ENCODE data around the gene LRCH4. TPM values are rescaled to one million over a fixed set of nuclear protein-coding genes. Genes with fewer than 3 reads are reported as not detected.

Gene LRCH4
- total RNA-seq, 6 experiments from 2014 or later, result 19.5 to 39.1 (median 24.7) TPM

GRCh38 chr7:100589341-100589947 lies 3.5 kb upstream of the LRCH4 start:
- DNase-seq (no peak), ATAC-seq (no peak)
- no peak overlapping the region for H3K4me3 ChIP-seq
- no peaks in the 10 kb centered on the region for H3K9me3 ChIP-seq
- TF ChIP-seq POLR2A (IDR thresholded peaks at IDR 0.05), result no peak
- TF ChIP-seq, protein P1, sequence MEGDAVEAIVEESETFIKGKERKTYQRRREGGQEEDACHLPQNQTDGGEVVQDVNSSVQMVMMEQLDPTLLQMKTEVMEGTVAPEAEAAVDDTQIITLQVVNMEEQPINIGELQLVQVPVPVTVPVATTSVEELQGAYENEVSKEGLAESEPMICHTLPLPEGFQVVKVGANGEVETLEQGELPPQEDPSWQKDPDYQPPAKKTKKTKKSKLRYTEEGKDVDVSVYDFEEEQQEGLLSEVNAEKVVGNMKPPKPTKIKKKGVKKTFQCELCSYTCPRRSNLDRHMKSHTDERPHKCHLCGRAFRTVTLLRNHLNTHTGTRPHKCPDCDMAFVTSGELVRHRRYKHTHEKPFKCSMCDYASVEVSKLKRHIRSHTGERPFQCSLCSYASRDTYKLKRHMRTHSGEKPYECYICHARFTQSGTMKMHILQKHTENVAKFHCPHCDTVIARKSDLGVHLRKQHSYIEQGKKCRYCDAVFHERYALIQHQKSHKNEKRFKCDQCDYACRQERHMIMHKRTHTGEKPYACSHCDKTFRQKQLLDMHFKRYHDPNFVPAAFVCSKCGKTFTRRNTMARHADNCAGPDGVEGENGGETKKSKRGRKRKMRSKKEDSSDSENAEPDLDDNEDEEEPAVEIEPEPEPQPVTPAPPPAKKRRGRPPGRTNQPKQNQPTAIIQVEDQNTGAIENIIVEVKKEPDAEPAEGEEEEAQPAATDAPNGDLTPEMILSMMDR (IDR thresholded peaks at IDR 0.05), result no peak
- WGBS (ENCODE audit: insufficient coverage, low coverage, low lambda C conversion rate, missing lambda C conversion rate), result 41% methylated on average over 7 of the region's 7 CpGs
- H3K4me1 ChIP-seq, result peaks cover 0 to 7% (median 3%) of the 10 kb centered on the region in 4 donors
- no peaks in the 10 kb centered on the region for H3K36me3 ChIP-seq
- H3K27me3 ChIP-seq, result no peaks in the 10 kb centered on the region
- intact Hi-C loops (cut with DNase I), result loop anchor here in 1 of 2 donors (10.0 kb wide), 1 partner anchor 85 kb away; the partner anchor contains the start of gene GNB2
- H3K27ac ChIP-seq, result no peak overlapping the region

DNA sequence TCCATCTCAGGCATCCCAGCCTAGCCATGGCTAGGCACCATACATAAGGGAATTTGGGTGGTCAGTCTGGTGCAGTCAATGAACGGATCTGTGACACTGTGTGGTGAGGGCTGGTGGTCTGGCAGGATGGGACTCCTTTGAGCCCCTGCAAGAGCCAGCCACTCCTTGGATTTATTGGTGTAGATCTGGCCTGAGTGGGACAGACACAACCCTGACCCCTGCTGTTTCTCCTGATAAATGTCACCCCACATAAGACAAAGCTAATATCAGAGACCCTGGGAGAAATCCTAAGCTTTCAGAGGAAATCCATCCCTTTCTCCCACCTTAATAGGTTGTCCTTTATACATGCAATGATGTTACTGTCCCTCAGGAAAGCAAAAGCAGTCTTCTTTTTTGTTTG lies 2.5 kb upstream of the LRCH4 start:
- no peak overlapping the region for H3K27ac ChIP-seq
- H3K4me1 ChIP-seq, result peaks cover 0 to 12% (median 3%) of the 10 kb centered on the region in 4 donors
- no peak overlapping the region for H3K4me3 ChIP-seq
- no peaks in the 10 kb centered on the region for H3K9me3 ChIP-seq
- WGBS (ENCODE audit: insufficient coverage, low coverage, low lambda C conversion rate, missing lambda C conversion rate), result 100% methylated on average over 1 of the region's 1 CpG
- intact Hi-C loops (cut with DNase I), result loop anchor here in 1 of 2 donors (10.0 kb wide), 1 partner anchor 86 kb away; the partner anchor contains the start of gene GNB2
- no peak for DNase-seq
- TF ChIP-seq POLR2A (IDR thresholded peaks at IDR 0.05), result no peak
- TF ChIP-seq, protein P1 (IDR thresholded peaks at IDR 0.05), result peak; percentile 20 to 44 (median 32)
- no peak for ATAC-seq
- no peaks in the 10 kb centered on the region for H3K36me3 ChIP-seq
- H3K27me3 ChIP-seq, result no peaks in the 10 kb centered on the region

- TF ChIP-seq, protein P1 (IDR thresholded peaks at IDR 0.05), result no peak
- TF ChIP-seq POLR2A (IDR thresholded peaks at IDR 0.05), result no peak
These were observed 517 bp upstream of the LRCH4 start, which contains the start of gene FBXO24 for GRCh38 chr7:100586266-100587025. Gene FBXO24 (plus strand): TSS chr7:100586328. CDS start chr7:100586626, 298 bp downstream.

DNA sequence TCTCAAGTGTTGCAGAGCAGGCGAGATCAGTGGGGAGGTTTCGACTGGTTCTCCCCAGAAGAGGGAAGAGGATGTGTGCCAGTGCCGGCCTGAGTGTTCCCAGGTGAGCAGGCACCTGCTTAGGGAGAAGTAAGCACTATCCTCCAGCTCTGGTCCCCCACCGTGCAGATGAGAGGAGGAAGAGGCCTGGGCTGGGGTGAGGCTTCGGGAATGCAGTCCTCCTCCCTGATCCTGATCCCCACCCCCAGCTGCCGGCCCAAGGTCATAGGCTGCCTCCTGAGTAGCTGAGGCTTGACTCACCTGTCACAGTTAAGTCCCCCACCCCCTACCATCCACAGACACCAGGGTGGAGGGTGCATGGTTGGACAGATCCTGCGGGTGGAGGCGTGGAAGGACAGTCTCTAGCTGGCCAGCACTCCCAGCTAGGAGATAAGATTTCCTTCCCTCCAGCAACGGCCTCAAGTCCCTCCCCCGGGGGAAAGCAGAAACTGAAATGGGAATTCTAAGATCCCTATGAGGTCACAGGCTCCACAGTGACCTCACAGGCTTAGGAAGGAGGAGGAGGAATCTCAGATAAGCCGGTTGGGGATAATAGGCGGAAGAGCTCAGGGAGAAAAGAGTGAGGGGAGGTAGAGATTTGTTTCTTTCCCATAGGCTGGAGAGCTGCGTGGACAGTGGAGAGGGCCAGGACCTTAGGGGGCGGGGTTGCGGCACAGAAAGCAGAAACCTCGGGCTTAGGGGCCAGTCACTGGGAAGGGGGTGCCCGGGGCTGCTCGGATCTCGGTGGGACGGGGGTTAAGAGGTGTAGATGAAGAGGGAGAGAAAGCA lies 1.0 kb downstream of the LRCH4 start:
- no peaks in the 10 kb centered on the region for H3K9me3 ChIP-seq
- peak overlapping the region; percentile 96 to 100 (median 99) for H3K4me3 ChIP-seq
- H3K4me1 ChIP-seq, result peaks cover 0 to 21% (median 7%) of the 10 kb centered on the region in 4 donors
- WGBS (ENCODE audit: insufficient coverage, low coverage, low lambda C conversion rate, missing lambda C conversion rate), result 3% methylated on average over 15 of the region's 20 CpGs
- H3K27me3 ChIP-seq, result no peaks in the 10 kb centered on the region
- ATAC-seq (peak in 1 of 4 donors; percentile 2), DNase-seq (peak in 1 of 3 donors; percentile 61)
- H3K27ac ChIP-seq, result peak overlapping the region; percentile 98 to 99 (median 99)
- intact Hi-C loops (cut with DNase I), result loop anchor here in 1 of 2 donors (10.0 kb wide), 1 partner anchor 90 kb away; the partner anchor contains the start of gene GNB2
- H3K36me3 ChIP-seq, result peaks cover 0 to 19% (median 9%) of the 10 kb centered on the region in 4 donors
- TF ChIP-seq, protein P1 (IDR thresholded peaks at IDR 0.05), result no peak
- TF ChIP-seq POLR2A (IDR thresholded peaks at IDR 0.05), result no peak

More at GRCh38 chr7:100586266-100587025, 517 bp upstream of the LRCH4 start, which contains the start of gene FBXO24:
- Histone ChIP-seq H3K36me3 (peaks cover 0 to 10% (median 4%) of the 10 kb centered on the region in 4 donors), H3K9me3 (no peaks in the 10 kb centered on the region), H3K4me3 (peak within 1 kb of the TSS; percentile 96 to 100 (median 99)), H3K4me1 (peaks cover 0 to 21% (median 7%) of the 10 kb centered on the region in 4 donors), H3K27ac (peak within 1 kb of the TSS; percentile 98 to 99 (median 99)), H3K27me3 (no peaks in the 10 kb centered on the region)
- WGBS (ENCODE audit: insufficient coverage, low coverage, low lambda C conversion rate, missing lambda C conversion rate), result 0% methylated on average over 15 of the region's 53 CpGs
- DNase-seq, result peak; percentile 100
- ATAC-seq, result peak; percentile 88 to 94 (median 90)
- intact Hi-C loops (cut with DNase I), result loop anchor here in 1 of 2 donors (10.0 kb wide), 1 partner anchor 88 kb away; the partner anchor contains the start of gene GNB2

All from right lobe of liver (tissue), 6 donors.